HG03439 (cell line): Measurements from ENCODE around the gene FAM171A1.
"Not testable (repeated sequence)": the region's sequence is repeated elsewhere in the genome, so short reads cannot be mapped to it uniquely, and the experiment has no call there.

Experiments used
- ATAC-seq: cut with Tn5 transposase; IDR thresholded peaks from one replicate; pipeline ENCODE4 v1.9.1; 2021; ENCODE audit warnings: mild to moderate bottlenecking, moderate library complexity; ENCODE audit not compliant: unreplicated experiment

Gene FAM171A1

GRCh38 chr10:15370856-15371701 is at the start of gene FAM171A1:
TSS of gene FAM171A1 (minus strand) at chr10:15371289. CDS start at chr10:15371052, 237 bp downstream.
- ATAC-seq = no peak

- no peak for ATAC-seq
These were observed 49.8 kb upstream of the FAM171A1 start for GRCh38 chr10:15420858-15421257.

GRCh38 chr10:15419279-15419874 is 48.3 kb upstream of the FAM171A1 start:
- ATAC-seq = no peak

- ATAC-seq = no peak
These were observed 44.9 kb upstream of the FAM171A1 start for GRCh38 chr10:15416034-15416433.

- ATAC-seq = no peak
These were observed 39.9 kb upstream of the FAM171A1 start for GRCh38 chr10:15411010-15411409.

GRCh38 chr10:15409350-15409749 is 38.3 kb upstream of the FAM171A1 start:
- ATAC-seq = not testable (repeated sequence)

- no peak for ATAC-seq
These were observed 37.5 kb upstream of the FAM171A1 start for GRCh38 chr10:15408557-15408956.

GRCh38 chr10:15405319-15405718 is 34.2 kb upstream of the FAM171A1 start:
- no peak for ATAC-seq

- no peak for ATAC-seq
These were observed 30.3 kb upstream of the FAM171A1 start for GRCh38 chr10:15401382-15401781.

GRCh38 chr10:15400461-15400860 is 29.4 kb upstream of the FAM171A1 start:
- not testable (repeated sequence) for ATAC-seq

GRCh38 chr10:15399060-15399661 is 28.1 kb upstream of the FAM171A1 start:
- no peak for ATAC-seq

- ATAC-seq = no peak
These were observed 24.8 kb upstream of the FAM171A1 start for GRCh38 chr10:15395935-15396334.

GRCh38 chr10:15393139-15393825 is 22.2 kb upstream of the FAM171A1 start:
- no peak for ATAC-seq

- no peak for ATAC-seq
These were observed 20.4 kb upstream of the FAM171A1 start for GRCh38 chr10:15391491-15391890.

- not testable (repeated sequence) for ATAC-seq
These were observed 17.1 kb upstream of the FAM171A1 start for GRCh38 chr10:15388172-15388571.

GRCh38 chr10:15387021-15387420 is 15.9 kb upstream of the FAM171A1 start:
- ATAC-seq = no peak

- no peak for ATAC-seq
These were observed 14.7 kb upstream of the FAM171A1 start for GRCh38 chr10:15385552-15386455.

- ATAC-seq = no peak
These were observed 10.3 kb upstream of the FAM171A1 start for GRCh38 chr10:15381420-15381819.

- no peak for ATAC-seq
These were observed 8.0 kb upstream of the FAM171A1 start for GRCh38 chr10:15379078-15379477.

GRCh38 chr10:15378569-15378968 is 7.5 kb upstream of the FAM171A1 start:
- ATAC-seq = no peak
